GM21737 (cell line): Measurements from ENCODE around the gene TMEM272.

Source experiments
- ATAC-seq: cut with Tn5 transposase; IDR thresholded peaks from one replicate; pipeline ENCODE4 v1.9.1; 2021; ENCODE audit warnings: mild to moderate bottlenecking, moderate library complexity; ENCODE audit not compliant: unreplicated experiment

Gene TMEM272

GRCh38 chr13:51783428-51784094 is 61.4 kb downstream of the TMEM272 start:
- ATAC-seq, result no peak

DNA sequence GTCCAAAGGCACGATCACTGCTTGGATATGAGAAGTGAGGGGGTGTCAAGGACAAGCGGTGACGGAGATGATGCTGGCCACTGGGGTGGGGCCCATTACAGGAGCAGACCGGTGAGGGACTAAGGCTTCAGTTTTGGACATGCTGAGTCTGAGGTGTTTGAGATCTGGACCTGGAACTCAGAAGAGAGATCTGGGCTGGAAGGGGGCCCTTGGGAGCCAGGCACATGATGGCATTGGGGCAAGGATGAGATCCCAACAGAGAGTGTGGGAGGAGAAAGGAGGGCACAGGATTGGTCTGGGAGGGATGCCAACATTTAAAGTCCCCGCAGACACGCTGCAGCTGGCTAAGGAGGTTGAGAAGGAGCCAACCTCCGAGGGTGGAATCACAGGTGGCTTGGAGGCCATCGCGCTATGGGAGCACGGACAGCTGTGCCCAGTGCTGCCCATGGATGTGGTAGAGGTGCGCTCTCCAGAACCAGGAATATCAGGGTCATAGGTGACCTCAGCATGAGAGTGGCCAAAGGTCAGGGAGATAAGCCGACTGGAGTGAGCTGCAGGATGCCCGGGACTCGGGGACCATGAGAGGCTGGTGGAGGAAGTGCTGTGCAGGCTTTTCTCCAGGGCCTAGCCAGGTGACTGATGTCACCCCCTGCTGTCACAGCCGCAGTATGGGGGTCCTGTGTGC is 62.8 kb downstream of the TMEM272 start:
- ATAC-seq, result no peak

GRCh38 chr13:51781246-51782022 is 63.5 kb downstream of the TMEM272 start:
- ATAC-seq, result no peak

GRCh38 chr13:51780099-51780498 is 64.9 kb downstream of the TMEM272 start:
- no peak for ATAC-seq

- no peak for ATAC-seq
These were observed 66.6 kb downstream of the TMEM272 start for GRCh38 chr13:51778392-51778791.

- ATAC-seq, result no peak
These were observed 67.1 kb downstream of the TMEM272 start for GRCh38 chr13:51777921-51778320.

DNA sequence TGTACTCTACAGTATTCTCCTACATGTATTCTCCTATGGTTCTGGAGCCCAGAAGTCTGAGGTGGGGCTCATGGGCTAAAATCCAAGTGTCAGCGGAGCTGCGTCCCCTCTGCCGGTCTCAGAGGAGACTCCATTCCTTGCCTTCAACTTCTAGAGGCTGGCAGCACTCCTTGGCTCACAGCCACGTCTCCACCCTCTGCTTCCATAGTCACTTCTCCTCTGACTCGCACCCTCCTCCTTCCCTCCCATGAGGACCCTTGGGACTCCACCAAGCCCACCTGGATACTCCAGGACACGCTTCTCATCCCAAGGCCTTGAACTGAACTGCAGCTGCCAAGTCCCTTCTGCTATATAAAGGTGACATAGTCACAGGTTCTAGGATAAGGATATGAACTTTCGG is 68.8 kb downstream of the TMEM272 start:
- no peak for ATAC-seq

GRCh38 chr13:51773515-51773914 is 71.5 kb downstream of the TMEM272 start:
- no peak for ATAC-seq

DNA sequence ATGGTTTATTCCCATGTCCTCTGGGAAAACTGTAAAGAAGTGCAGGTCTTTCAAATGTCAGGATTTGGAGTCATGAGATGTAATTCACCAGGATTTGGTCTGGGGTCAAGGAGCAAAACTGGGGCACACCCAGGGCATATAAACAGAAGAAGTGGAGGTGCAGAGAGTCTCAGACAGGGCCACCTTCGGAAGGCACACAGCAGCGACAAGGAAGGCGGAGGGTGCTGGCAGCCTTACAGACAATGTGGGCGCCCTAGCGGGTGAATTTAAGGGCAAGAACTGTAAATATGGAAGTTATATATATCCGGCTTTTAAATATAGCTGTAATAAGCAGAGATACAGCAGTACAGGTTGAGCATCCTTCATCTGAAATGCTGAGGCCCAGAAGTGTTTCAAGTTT is 72.2 kb downstream of the TMEM272 start:
- no peak for ATAC-seq

DNA sequence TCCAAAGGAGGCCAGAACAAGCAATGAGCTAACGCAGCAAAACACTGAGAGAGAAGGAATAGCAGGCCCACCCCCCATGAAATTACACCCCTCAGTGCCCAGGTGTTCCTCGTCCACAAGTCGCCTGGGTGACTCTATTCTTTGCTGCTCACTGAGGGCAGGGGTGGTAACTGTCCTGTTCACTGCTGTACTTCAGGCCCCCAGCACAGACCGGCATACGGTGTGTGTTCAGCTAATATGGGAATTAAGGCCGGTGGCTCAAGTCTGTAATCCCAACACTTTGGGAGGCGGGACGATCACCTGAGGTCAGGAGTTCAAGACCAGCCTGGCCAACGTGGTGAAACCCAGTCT is 72.9 kb downstream of the TMEM272 start:
- no peak for ATAC-seq

DNA sequence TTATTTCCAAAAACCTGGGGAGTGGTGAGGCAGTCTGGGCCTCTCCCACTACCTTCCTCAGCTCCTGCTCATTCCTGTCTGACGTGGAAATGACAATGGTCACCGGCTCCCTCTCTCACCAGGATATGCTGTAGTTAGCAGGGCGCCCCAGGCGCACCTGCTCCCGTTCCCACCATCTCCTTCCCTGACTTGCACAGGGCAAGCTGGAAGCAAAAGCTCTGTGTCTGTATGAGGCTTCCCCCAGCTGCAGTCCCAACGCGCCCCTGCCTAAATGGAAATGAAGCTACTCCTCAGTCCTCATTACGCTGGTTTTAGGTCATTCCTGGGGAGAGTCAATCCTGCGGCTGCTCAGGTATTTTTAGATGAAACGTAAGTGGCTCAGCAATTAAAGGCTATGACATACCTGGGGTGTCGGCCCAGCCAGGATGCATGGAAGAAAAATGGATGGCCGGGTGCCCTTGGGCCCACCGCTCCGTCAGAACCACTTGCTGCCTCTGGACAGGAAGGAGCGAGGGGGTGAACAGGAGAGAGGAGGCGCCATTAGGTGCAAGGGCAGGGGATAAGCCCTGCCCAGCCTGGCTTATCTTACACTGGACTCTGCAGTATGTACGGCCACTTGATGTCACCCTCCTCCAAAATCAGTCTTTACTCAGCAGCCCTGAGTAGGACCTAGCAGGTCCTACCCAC is 73.4 kb downstream of the TMEM272 start:
- ATAC-seq, result no peak

- no peak for ATAC-seq
These were observed 74.1 kb downstream of the TMEM272 start for GRCh38 chr13:51770681-51771417.

GRCh38 chr13:51770160-51770559 is 74.8 kb downstream of the TMEM272 start:
- no peak for ATAC-seq

DNA sequence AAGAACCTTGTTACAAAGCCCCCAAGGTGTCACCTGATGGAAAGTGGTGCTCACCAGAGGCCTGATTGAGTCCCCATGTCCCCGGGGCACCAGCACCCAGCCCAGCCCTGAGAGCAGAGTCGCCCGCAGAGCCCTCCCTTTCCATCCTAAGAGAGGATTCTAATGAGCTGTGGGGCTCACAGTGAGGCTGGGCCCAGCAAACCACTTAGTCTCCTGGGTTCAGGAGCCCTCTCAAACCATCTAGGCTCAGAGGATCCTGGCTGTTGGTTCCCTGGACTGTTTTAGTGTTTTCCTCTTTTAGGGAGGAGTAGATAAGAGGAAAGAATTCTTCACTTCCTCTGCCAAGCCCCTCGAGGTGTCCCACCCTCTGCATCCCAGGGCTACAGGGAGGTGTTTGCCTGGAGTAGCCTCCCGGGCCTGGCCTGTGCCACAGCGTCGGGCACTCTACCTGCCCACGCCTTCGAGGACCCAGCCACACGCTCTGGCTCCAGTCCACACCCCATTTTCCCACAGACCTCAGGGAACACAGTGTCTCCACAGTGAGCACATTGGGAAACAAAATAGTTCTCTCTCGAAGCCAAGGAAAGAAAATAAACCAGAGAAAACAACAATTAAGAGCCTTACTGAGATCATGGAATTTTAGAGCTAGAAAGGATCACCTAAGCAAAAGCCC is 75.4 kb downstream of the TMEM272 start:
- ATAC-seq, result no peak

DNA sequence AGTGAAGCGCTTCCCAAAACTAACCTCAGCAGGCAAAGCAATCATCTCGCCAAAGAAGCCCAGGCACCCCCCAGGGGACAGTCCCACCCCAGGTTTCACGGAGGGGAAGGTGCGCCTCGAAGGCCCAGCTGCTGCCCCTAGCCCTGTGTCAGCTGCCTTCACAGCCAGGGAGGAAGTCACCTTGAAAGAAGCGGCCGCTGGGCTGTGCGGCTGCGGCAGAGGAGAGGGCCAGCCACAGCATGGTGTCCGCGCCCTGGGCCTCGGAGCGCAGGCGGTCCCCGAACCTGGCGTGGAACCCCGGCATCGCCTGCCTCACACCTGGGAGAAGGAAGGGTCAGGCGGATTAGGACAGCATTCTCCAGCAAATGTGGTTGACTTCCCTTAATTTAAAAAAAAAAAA is 76.0 kb downstream of the TMEM272 start:
- ATAC-seq, result no peak

DNA sequence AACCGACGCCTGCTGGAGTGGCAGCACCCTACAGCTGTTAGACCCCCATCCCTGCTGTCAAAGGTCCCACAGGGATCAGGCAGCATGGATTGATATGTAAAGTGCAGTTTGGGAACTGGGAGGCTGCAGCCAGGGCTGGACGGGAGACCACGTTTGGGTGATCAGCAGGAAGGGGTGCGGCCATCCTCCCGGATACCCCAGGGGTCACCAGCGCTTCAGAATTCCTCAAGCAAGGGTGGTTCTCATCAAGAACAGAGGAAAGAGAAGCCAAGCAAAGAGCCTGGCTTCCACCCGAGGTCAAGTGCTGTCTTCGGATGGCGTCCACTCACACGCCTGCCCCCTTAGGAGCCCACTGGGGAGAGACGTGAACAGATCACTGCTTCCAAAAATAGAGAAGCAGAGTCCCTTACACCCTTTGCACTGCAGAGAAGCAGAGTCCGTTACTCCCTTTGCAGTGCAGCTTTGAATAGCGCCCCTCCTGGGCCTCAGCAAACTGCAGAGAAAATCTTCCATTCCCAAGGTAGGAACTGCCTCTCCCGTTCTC is 76.5 kb downstream of the TMEM272 start:
- ATAC-seq, result no peak

GRCh38 chr13:51767100-51767499 is 77.9 kb downstream of the TMEM272 start:
- ATAC-seq, result no peak

DNA sequence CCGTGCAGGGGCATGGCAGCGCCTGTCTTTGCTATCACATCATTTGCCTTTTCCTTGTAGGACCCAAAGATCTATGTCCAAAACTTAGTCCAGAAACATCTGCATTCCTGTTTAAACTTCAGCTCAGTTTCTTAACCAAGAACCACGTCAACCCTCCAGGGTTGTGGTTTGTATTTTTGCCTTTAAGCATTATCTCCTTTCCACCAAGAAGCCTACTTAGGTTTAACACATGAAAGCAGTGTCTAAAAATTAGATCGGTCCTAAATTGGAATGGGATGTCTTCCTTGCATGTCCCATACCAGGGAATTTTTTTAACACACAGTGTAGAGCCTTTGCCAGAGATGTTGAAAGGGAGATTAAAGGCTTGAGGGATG is 79.8 kb downstream of the TMEM272 start:
- no peak for ATAC-seq

DNA sequence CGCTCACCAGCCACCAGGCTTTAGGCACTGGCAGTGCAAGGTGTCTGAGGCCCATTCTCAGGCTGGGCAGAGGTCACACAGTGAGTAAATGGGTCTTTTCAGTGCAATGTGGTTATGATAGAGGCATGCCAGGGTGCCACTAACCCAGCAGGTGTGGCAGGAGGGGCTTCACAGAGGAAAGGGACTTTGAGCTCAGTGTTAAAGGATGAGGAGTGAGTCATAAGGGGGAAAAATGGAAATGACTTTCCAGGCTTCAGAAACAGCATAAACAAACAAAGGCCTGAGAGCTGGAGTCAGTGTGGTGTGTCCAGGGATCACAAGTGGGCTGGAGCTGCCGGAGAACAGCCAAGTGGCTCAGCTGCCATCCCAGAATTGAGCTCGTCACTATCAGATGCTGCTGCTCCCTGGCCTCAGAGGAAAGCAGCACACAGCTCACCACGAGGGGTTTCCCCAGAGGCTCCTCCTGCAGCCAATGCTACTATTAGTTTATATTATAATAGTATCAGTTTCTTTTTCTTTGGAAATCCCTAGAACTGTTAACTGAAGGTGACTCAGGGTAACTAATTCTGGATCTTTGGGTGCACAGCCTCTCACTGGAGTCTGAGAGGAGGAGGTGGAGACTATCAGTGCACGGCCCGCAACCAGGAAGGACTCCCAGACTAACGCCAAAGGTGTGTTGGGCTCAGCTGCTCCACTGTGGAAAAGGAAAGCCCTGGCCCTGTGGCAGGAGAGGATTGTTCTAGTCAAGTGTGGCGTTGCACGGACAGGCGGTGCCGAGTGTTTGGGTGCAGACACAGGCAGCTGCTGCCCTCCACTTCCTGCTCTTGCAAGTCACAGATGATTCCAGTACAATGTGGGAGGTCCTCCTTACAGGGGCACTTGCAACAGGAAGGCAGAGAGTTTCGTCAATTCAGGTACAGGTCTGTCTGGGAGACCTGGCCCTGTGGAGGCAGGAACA is 80.5 kb downstream of the TMEM272 start:
- ATAC-seq, result peak; percentile 74
